Measurements from ENCODE around the gene FKBP6.

DNA sequence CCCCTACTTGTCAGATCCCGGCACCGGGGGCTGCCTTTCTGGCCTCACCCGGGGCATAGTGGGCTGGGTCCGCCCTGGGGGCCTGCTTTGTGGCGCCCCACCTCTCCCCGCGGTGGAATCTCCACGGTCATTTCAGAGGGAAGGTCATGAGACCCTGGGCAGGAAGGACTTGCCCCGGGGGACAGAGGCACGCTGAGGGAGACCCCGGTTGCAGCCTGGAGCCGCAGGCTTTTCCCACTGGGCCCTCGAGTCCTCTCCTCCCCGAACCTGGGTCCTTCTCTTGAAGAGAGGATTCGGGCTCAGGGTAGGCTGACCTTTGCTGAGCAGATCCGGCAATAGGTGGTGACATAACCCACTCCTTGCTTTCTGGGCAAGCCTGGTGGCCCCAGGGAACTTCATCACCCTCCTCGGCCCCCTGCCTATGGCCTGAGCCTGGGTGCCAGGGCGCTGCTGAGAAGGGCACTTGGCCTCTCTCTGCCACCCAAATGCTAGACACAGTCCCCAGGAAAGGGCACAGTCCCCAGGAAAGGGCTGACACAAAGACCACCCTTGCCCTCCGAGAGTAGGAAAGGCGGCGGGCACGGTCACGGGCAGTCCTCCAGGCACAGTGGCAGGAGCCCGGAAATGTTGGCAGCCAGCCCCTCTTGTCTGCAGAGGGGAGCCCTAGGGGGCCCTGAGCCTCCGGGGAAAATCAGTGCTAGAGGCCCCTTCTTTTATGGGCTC, 36.2 kb downstream of the FKBP6 start:
- TF ChIP-seq, protein P1, sequence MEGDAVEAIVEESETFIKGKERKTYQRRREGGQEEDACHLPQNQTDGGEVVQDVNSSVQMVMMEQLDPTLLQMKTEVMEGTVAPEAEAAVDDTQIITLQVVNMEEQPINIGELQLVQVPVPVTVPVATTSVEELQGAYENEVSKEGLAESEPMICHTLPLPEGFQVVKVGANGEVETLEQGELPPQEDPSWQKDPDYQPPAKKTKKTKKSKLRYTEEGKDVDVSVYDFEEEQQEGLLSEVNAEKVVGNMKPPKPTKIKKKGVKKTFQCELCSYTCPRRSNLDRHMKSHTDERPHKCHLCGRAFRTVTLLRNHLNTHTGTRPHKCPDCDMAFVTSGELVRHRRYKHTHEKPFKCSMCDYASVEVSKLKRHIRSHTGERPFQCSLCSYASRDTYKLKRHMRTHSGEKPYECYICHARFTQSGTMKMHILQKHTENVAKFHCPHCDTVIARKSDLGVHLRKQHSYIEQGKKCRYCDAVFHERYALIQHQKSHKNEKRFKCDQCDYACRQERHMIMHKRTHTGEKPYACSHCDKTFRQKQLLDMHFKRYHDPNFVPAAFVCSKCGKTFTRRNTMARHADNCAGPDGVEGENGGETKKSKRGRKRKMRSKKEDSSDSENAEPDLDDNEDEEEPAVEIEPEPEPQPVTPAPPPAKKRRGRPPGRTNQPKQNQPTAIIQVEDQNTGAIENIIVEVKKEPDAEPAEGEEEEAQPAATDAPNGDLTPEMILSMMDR (conservative IDR thresholded peaks at IDR 0.05 in 1 of 2, IDR thresholded peaks at IDR 0.05 in 1 of 2; ENCODE audit: extremely low read depth in 1 of 2, insufficient read depth in 1 of 2, low read depth in 1 of 2, low read length in 2 of 2), result no peak
- TF ChIP-seq EZH2 (IDR thresholded peaks at IDR 0.05; ENCODE audit: borderline replicate concordance, low read length), result no peak

Measured in mammary epithelial cell (primary cell).